K562 (cell line): ENCODE measurements around the gene ANKRD13B. TPM values are rescaled to one million over a fixed set of nuclear protein-coding genes. Genes with fewer than 3 reads are reported as not detected.
A peak's percentile ranks its signal among the peaks of the same experiment; 100 is the strongest.

ENCODE experiments used
- ELF4 ChIP-seq: fragments of 450-650 bp; formaldehyde crosslinking; IDR thresholded peaks from 2 replicates; pipeline ENCODE4 v1.4.0; 2022; ENCODE audit warnings: missing genetic modification characterization
- GMEB1 ChIP-seq: fragments of 250-450 bp; sonication (Bioruptor Pico); IDR thresholded peaks from 2 replicates; pipeline ENCODE4 v1.4.0; 2020; ENCODE audit warnings: mild to moderate bottlenecking
- ILK ChIP-seq: fragments of 450-650 bp; IDR thresholded peaks from 2 replicates; pipeline ENCODE4 v1.6.1; 2016; ENCODE audit warnings: missing genetic modification characterization, low read depth, mild to moderate bottlenecking, missing compliant biosample characterization, moderate library complexity, borderline replicate concordance
- KDM4B ChIP-seq, 2 experiments: fragments of 450-650 bp in 1 of 2; sonication (generic) in 1 of 2; IDR thresholded peaks; 2 replicates each; pipeline ENCODE4 v1.6.1; 2016 to 2017; ENCODE audit warnings: borderline replicate concordance in 2 of 2, antibody characterized with exemption in 1 of 2, low read depth in 1 of 2, mild to moderate bottlenecking in 1 of 2
- PKNOX1 ChIP-seq: fragments of 450-650 bp; IDR thresholded peaks from 2 replicates; pipeline ENCODE4 v1.6.1; 2016
- RBBP5 ChIP-seq: fragments of 200-600 bp; sonication (generic); IDR thresholded peaks from 2 replicates; pipeline ENCODE4 v1.6.1; 2012; ENCODE audit warnings: borderline replicate concordance, mild to moderate bottlenecking, low read length, control low read depth, inconsistent platforms; ENCODE audit not compliant: insufficient read depth, poor library complexity, severe bottlenecking
- polyA plus RNA-seq, 8 experiments: library from polyadenylated mRNA; depleted of rRNA in 4 of 8; stranded (reverse) in 5 of 8; unstranded in 3 of 8; fragments of >200 nt; fragmentation: Nextera tagmentation in 2 of 8; fragmentation: Illumina TruSeq in 1 of 8; extraction: Ambion mirVana in 2 of 8; extraction: Trizol in 1 of 8; gene quantifications; 2 replicates each; pipeline versions ENCODE4 v1.2.1 to v1.2.3, GENCODE V29; 2011 to 2014; ENCODE audit warnings: inconsistent platforms in 1 of 8, missing spikeins in 1 of 8
- total RNA-seq, 7 experiments: library from RNA; depleted of rRNA in 6 of 7; stranded (reverse); fragments of >200 nt in 6 of 7; fragmentation: Illumina TruSeq in 2 of 7; extraction: Trizol in 2 of 7; gene quantifications; 2 replicates each; pipeline versions ENCODE4 v1.2.1 to v1.2.3, GENCODE V29; 2011 to 2021; ENCODE audit warnings: low replicate concordance in 1 of 7
- TF ChIP-seq, protein P1 (sequence below), 2 experiments: fragments of 450-650 bp; formaldehyde crosslinking in 1 of 2; IDR thresholded peaks; 2 replicates each; pipeline versions ENCODE4 v1.4.0 to v1.6.1; 2014 to 2020; ENCODE audit warnings: mild to moderate bottlenecking in 2 of 2, borderline replicate concordance in 1 of 2, low read depth in 1 of 2
- TF ChIP-seq, protein P2 (sequence below): fragments of 450-650 bp; IDR thresholded peaks from 2 replicates; pipeline ENCODE4 v1.6.1; 2017; ENCODE audit warnings: antibody characterized with exemption, mild to moderate bottlenecking

ANKRD13B gene
- total and polyA plus RNA-seq, 9 of the 15 experiments (the other 6 are each of a cell fraction or from before 2014, with no cell fraction given) = 0.15 to 28.1 (median 4.6) TPM

DNA sequence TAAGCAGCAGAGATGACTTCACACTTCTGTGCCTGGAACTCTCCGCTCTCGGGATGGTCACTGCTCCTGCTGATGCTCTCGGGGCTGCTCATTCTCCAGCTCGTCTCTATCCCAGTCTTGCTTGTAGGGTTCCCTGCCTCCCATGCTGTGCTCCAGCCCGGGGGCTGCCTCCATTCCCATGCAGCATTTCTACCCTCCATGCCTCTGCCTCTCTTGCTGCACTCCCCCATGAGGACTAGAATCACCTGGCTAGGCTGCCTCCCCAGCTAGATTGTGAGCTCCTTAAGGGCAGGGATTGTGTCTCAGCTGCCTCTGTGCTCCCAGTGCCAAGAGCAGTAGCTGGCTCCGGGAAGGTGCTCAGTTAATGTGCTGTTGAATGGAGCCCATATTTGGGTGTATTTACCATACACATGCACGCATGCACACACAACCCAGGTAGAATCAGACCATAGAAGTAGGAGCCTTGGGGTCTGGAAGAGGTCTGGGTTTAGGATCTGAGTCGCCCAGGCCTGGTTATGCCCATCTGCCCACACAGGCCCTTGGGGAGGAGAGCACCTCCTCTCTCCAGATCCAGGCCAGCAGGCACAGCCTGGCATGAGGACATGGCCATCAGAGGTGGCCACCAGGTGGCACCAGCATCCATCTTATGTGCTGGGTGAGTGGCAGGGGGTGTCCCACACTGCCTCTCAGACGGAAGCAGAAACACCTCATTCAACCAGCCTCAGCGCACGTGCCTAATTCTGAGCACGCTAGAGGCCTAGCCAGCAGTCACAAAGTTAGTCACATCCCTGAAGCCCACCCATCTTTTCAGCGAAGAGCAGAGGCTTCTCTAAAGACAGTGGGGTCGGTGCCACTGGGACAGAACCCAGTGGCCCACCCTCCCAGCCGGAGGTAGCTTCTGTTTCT, 12.8 kb upstream of the ANKRD13B start (continued):
- TF ChIP-seq PKNOX1 (peak; percentile 93), ILK (tag) (no peak), GMEB1 (no peak), ELF4 (CRISPR knock-in tag) (no peak), RBBP5 (no peak), KDM4B (IDR thresholded peaks at IDR 0.05; ENCODE audit: borderline replicate concordance in 2 of 2, low read depth in 1 of 2) (no peak)
- TF ChIP-seq, protein P1, sequence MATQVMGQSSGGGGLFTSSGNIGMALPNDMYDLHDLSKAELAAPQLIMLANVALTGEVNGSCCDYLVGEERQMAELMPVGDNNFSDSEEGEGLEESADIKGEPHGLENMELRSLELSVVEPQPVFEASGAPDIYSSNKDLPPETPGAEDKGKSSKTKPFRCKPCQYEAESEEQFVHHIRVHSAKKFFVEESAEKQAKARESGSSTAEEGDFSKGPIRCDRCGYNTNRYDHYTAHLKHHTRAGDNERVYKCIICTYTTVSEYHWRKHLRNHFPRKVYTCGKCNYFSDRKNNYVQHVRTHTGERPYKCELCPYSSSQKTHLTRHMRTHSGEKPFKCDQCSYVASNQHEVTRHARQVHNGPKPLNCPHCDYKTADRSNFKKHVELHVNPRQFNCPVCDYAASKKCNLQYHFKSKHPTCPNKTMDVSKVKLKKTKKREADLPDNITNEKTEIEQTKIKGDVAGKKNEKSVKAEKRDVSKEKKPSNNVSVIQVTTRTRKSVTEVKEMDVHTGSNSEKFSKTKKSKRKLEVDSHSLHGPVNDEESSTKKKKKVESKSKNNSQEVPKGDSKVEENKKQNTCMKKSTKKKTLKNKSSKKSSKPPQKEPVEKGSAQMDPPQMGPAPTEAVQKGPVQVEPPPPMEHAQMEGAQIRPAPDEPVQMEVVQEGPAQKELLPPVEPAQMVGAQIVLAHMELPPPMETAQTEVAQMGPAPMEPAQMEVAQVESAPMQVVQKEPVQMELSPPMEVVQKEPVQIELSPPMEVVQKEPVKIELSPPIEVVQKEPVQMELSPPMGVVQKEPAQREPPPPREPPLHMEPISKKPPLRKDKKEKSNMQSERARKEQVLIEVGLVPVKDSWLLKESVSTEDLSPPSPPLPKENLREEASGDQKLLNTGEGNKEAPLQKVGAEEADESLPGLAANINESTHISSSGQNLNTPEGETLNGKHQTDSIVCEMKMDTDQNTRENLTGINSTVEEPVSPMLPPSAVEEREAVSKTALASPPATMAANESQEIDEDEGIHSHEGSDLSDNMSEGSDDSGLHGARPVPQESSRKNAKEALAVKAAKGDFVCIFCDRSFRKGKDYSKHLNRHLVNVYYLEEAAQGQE (IDR thresholded peaks at IDR 0.05; ENCODE audit: borderline replicate concordance) = peak; percentile 84
- TF ChIP-seq, protein P1 (CRISPR knock-in tag; IDR thresholded peaks at IDR 0.05; ENCODE audit: low read depth) = no peak
- TF ChIP-seq, protein P2, sequence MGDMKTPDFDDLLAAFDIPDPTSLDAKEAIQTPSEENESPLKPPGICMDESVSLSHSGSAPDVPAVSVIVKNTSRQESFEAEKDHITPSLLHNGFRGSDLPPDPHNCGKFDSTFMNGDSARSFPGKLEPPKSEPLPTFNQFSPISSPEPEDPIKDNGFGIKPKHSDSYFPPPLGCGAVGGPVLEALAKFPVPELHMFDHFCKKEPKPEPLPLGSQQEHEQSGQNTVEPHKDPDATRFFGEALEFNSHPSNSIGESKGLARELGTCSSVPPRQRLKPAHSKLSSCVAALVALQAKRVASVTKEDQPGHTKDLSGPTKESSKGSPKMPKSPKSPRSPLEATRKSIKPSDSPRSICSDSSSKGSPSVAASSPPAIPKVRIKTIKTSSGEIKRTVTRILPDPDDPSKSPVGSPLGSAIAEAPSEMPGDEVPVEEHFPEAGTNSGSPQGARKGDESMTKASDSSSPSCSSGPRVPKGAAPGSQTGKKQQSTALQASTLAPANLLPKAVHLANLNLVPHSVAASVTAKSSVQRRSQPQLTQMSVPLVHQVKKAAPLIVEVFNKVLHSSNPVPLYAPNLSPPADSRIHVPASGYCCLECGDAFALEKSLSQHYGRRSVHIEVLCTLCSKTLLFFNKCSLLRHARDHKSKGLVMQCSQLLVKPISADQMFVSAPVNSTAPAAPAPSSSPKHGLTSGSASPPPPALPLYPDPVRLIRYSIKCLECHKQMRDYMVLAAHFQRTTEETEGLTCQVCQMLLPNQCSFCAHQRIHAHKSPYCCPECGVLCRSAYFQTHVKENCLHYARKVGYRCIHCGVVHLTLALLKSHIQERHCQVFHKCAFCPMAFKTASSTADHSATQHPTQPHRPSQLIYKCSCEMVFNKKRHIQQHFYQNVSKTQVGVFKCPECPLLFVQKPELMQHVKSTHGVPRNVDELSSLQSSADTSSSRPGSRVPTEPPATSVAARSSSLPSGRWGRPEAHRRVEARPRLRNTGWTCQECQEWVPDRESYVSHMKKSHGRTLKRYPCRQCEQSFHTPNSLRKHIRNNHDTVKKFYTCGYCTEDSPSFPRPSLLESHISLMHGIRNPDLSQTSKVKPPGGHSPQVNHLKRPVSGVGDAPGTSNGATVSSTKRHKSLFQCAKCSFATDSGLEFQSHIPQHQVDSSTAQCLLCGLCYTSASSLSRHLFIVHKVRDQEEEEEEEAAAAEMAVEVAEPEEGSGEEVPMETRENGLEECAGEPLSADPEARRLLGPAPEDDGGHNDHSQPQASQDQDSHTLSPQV = no peak
